K562 (cell line): ENCODE results near the gene CRKL. TPM values are rescaled to one million over a fixed set of nuclear protein-coding genes. Genes with fewer than 3 reads are reported as not detected.

ENCODE experiments used
- CHD2 ChIP-seq: IDR thresholded peaks from 2 replicates; pipeline ENCODE4 v1.6.1; 2011; ENCODE audit warnings: low read depth, low read length
- CREB1 ChIP-seq, 2 experiments: sonication (generic) in 1 of 2; formaldehyde crosslinking in 1 of 2; IDR thresholded peaks; 2 replicates each; pipeline versions ENCODE4 v1.6.1 to v1.8.0; 2012 to 2022; ENCODE audit warnings: inconsistent platforms in 1 of 2, mild to moderate bottlenecking in 1 of 2, missing genetic modification reagents in 1 of 2, moderate library complexity in 1 of 2
- ELF1 ChIP-seq: fragments of 200-800 bp; sonication (Bioruptor generic); IDR thresholded peaks from 2 replicates; pipeline ENCODE4 v1.6.1; 2016; ENCODE audit warnings: missing genetic modification characterization, missing compliant biosample characterization
- ELK1 ChIP-seq: sonication (generic); formaldehyde crosslinking; IDR thresholded peaks from 2 replicates; pipeline ENCODE4 v1.8.1; 2022; ENCODE audit warnings: missing genetic modification reagents
- ERF ChIP-seq: fragments of 450-650 bp; formaldehyde crosslinking; IDR thresholded peaks from 2 replicates; pipeline ENCODE4 v1.4.0; 2020; ENCODE audit warnings: mild to moderate bottlenecking, mixed read lengths
- HMGXB4 ChIP-seq: sonication (generic); formaldehyde crosslinking; IDR thresholded peaks from 2 replicates; pipeline ENCODE4 v1.8.1; 2023; ENCODE audit warnings: mild to moderate bottlenecking, missing genetic modification reagents
- KDM1A ChIP-seq, 2 experiments: fragments of 450-650 bp; IDR thresholded peaks; 2 replicates each; pipeline ENCODE4 v1.6.1; 2016; ENCODE audit warnings: mild to moderate bottlenecking in 2 of 2
- KDM5B ChIP-seq: fragments of 200-600 bp; sonication (generic); IDR thresholded peaks from 2 replicates; pipeline ENCODE4 v1.6.1; 2012; ENCODE audit warnings: low read depth, mild to moderate bottlenecking, moderate library complexity, low read length, control low read depth, inconsistent platforms; ENCODE audit not compliant: insufficient replicate concordance
- MBD1 ChIP-seq: fragments of 250-450 bp; sonication (Bioruptor Pico); IDR thresholded peaks from 2 replicates; pipeline ENCODE4 v1.8.0; 2022; ENCODE audit warnings: inconsistent platforms
- NFRKB ChIP-seq: fragments of 450-650 bp; IDR thresholded peaks from 2 replicates; pipeline ENCODE4 v1.6.1; 2016; ENCODE audit warnings: low read depth
- SMAD2 ChIP-seq: fragments of 150-350 bp; IDR thresholded peaks from 2 replicates; pipeline ENCODE4 v1.6.1; 2014; ENCODE audit warnings: low read depth, mild to moderate bottlenecking, low read length
- TFAP4 ChIP-seq: sonication (generic); formaldehyde crosslinking; IDR thresholded peaks from 2 replicates; pipeline ENCODE4 v1.8.0; 2022; ENCODE audit warnings: missing genetic modification reagents, mild to moderate bottlenecking, moderate library complexity, borderline replicate concordance
- TSHZ1 ChIP-seq: fragments of 250-450 bp; sonication (Bioruptor Pico); IDR thresholded peaks from 2 replicates; pipeline ENCODE4 v1.4.0; 2020; ENCODE audit warnings: mild to moderate bottlenecking, moderate library complexity
- ZC3H8 ChIP-seq: fragments of 450-650 bp; IDR thresholded peaks from 2 replicates; pipeline ENCODE4 v1.6.1; 2017
- ZNF740 ChIP-seq, 3 experiments: fragments of 200-800 bp in 1 of 3; sonication (Bioruptor generic) in 1 of 3; sonication (generic) in 1 of 3; formaldehyde crosslinking in 1 of 3; IDR thresholded peaks; 2 replicates each; pipeline versions ENCODE4 v1.6.1 to v1.8.0; 2016 to 2022; ENCODE audit warnings: mild to moderate bottlenecking in 2 of 3, missing compliant biosample characterization in 2 of 3, missing genetic modification characterization in 2 of 3, missing genetic modification reagents in 1 of 3
- ZNF785 ChIP-seq: fragments of 250-450 bp; sonication (Bioruptor Pico); IDR thresholded peaks from 2 replicates; pipeline ENCODE4 v1.4.0; 2020; ENCODE audit warnings: mild to moderate bottlenecking
- polyA plus RNA-seq, 8 experiments: library from polyadenylated mRNA; depleted of rRNA in 4 of 8; stranded (reverse) in 5 of 8; unstranded in 3 of 8; fragments of >200 nt; fragmentation: Nextera tagmentation in 2 of 8; fragmentation: Illumina TruSeq in 1 of 8; extraction: Ambion mirVana in 2 of 8; extraction: Trizol in 1 of 8; gene quantifications; 2 replicates each; pipeline versions ENCODE4 v1.2.1 to v1.2.3, GENCODE V29; 2011 to 2014; ENCODE audit warnings: inconsistent platforms in 1 of 8, missing spikeins in 1 of 8
- total RNA-seq, 7 experiments: library from RNA; depleted of rRNA in 6 of 7; stranded (reverse); fragments of >200 nt in 6 of 7; fragmentation: Illumina TruSeq in 2 of 7; extraction: Trizol in 2 of 7; gene quantifications; 2 replicates each; pipeline versions ENCODE4 v1.2.1 to v1.2.3, GENCODE V29; 2011 to 2021; ENCODE audit warnings: low replicate concordance in 1 of 7

The CRKL gene
- total and polyA plus RNA-seq, 9 of the 15 experiments (the other 6 are each of a cell fraction or from before 2014, with no cell fraction given) = 100 to 263 (median 124) TPM

- no peak for TF ChIP-seq ELK1 (CRISPR knock-in tag)
- peak; percentile 75 for TF ChIP-seq ERF
- no peak for TF ChIP-seq ZC3H8
- no peak for TF ChIP-seq KDM5B
- 0 out of 2 replicates have a peak, but pooled peaks have one; percentile 3 for TF ChIP-seq ZNF785
- TF ChIP-seq ELF1 (tag) = no peak
- TF ChIP-seq NFRKB = no peak
- TF ChIP-seq MBD1 = no peak
- TF ChIP-seq TFAP4 (CRISPR knock-in tag) = no peak
- TF ChIP-seq CHD2 = 0 out of 2 replicates have a peak, but pooled peaks have one; percentile 10
- no peak for TF ChIP-seq SMAD2
- no peak for TF ChIP-seq ZNF740 (CRISPR knock-in tag; IDR thresholded peaks at IDR 0.05)
- no peak for TF ChIP-seq ZNF740 (tag; IDR thresholded peaks at IDR 0.05)
- TF ChIP-seq HMGXB4 = no peak
- no peak for TF ChIP-seq KDM1A (IDR thresholded peaks at IDR 0.05)
- 0 out of 2 replicates have a peak, but pooled peaks have one; percentile 28 for TF ChIP-seq TSHZ1
- no peak for TF ChIP-seq CREB1 (IDR thresholded peaks at IDR 0.05)
- no peak for TF ChIP-seq CREB1 (CRISPR knock-in tag; IDR thresholded peaks at IDR 0.05)
Observed at GRCh38 chr22:20997536-20998257, 80.5 kb downstream of the CRKL start (continued).
